A549 treated with DMSO at 1 μM for 4 hours (cell line): ENCODE results near the gene CEP104. TPM values are rescaled to one million over a fixed set of nuclear protein-coding genes. Genes with fewer than 3 reads are reported as not detected.

ENCODE experiments used
- total RNA-seq: library from RNA; stranded (reverse); fragments of 200-300 nt; extraction: Qiagen RNA extraction; gene quantifications from 5 replicates; pipeline ENCODE4 v1.2.3, GENCODE V29; 2022; ENCODE audit warnings: low read depth

Gene CEP104
- total RNA-seq = 11.8 to 21.4 TPM (median 18.3 TPM) in 5 replicates

DNA sequence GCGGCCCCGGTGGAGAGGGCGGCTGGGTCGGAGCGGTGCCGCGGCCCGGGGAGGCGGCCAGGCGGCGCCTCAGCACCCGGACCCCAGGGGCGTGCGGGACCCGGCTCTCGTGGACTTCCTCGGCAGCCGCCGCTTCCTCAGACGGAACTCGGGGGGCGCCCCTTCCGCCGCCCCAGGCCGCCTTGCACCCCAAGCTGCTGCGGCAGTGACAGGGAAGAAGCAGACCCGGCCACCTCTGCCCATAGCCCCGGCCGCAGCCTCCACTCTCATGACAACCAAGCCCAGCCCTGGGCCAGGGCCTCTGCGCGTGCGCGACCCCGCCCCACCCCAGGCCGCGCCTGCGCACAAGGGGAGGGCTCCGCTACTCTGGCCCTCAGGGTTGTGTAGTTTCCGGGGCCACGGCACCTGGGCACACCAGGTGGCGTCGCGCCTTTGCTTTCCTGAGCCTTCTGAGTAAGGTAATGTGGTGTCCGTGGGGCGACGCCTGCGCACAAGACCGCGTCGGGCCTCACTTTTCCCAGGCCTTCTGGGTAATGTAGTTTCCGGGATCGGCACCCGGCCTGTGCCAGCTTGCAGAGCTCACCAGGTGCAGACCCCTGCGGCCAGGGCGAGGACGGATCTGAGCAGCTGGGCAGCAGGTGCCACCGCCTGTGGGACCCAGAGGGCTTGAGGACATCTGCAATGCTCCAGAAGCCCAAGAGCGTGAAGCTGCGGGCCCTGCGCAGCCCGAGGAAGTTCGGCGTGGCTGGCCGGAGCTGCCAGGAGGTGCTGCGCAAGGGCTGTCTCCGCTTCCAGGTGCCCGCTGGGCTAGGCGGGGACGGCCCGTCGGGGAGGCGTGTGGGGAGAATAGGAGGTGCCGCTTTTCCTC, at the start of gene CEP104, which contains the start of gene DFFB:
TSS of gene CEP104 (minus strand) at position 289 of the 868 bp plus-strand sequence. CDS start 4,804 bp downstream, outside the sequence.
TSS of gene DFFB (plus strand) at position 554 of the 868 bp plus-strand sequence. CDS start at position 682, 128 bp downstream.

DNA sequence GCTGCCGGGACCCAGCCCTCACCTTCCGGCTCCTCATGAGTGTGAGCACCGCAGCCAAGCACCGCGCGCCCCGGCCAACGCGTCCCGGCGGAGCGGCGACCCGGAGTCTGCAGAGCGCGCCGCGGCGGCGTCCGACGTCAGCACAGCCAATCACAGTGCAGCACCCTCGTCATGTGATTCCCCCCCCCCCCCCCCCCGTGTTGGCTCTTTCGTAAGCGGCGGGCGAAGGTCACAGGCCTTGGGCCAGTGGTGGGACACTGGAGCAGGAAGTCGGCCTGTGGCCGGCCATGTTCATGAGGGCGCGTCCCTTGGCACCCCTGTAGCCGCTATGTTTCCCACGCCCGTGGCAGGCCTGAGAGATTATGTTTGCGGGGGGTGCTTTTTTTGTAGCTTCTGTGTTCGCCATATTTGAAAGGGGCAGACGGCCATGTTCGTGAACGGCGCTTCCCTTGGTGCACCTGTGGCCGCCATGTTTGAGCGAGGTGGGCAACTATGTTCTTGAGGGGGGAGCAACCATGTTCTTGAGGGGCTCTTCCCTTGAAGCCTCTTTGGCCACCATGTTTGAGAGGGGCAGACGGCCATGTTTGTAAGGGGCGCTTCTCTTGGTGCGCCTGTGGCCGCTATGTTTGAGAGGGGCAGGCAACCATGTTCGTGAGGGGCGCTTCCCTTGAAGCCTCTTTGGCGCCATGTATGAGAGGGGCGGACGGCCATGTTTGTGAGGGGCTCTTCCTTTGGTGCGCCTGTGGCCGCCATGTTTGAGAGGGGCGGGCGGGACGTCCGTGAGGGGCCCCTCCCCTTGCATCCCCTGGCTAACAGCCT, 43.3 kb upstream of the CEP104 start, which contains the start of gene C1orf174:
TSS of gene C1orf174 (minus strand) at position 123 of the 819 bp plus-strand sequence. CDS start at position 37, 86 bp downstream.

DNA sequence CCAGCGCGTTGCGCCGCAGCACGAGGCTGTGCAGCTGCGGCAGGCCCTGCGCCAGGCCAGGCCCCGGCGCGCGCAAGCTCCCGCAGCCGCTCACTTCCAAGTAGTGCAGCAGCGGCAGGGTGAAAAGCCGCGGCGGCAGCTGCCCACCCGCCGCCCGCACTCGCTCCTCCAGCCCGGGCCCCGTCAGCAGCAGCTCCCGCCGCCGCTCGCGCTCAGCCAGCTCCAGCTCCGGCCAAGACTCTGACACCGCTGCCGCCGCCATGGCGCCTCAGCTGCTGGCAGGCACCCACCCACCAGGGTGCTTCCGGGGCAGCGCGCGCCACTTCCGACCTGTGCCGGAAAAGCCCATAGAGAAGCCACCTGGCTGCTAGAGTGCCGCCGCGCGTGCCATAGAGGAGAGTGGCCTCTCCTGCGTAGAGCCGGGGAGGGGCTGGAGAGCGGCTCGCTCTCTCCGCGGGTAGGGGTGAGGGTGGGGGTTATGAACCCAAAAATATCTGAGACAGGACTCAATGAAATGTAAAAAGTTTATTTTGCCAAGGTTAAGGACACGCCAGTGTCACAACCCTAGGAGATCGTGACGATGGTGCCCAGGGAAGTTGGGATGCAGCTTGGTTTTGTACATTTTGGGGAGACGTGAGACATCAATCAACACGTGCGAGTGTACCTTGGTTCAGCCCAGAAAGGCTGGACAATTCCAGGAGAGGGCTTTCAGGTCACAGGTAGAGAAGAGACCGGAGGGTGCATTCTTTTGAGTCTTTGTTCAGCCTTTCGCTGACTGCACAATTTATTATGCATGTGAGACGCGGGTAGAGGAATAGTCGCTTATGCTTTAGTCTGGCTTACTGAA, 60.6 kb downstream of the CEP104 start, which contains the start of gene LRRC47:
TSS of gene LRRC47 (minus strand) at position 284 of the 847 bp plus-strand sequence. CDS start at position 262, 22 bp downstream.

DNA sequence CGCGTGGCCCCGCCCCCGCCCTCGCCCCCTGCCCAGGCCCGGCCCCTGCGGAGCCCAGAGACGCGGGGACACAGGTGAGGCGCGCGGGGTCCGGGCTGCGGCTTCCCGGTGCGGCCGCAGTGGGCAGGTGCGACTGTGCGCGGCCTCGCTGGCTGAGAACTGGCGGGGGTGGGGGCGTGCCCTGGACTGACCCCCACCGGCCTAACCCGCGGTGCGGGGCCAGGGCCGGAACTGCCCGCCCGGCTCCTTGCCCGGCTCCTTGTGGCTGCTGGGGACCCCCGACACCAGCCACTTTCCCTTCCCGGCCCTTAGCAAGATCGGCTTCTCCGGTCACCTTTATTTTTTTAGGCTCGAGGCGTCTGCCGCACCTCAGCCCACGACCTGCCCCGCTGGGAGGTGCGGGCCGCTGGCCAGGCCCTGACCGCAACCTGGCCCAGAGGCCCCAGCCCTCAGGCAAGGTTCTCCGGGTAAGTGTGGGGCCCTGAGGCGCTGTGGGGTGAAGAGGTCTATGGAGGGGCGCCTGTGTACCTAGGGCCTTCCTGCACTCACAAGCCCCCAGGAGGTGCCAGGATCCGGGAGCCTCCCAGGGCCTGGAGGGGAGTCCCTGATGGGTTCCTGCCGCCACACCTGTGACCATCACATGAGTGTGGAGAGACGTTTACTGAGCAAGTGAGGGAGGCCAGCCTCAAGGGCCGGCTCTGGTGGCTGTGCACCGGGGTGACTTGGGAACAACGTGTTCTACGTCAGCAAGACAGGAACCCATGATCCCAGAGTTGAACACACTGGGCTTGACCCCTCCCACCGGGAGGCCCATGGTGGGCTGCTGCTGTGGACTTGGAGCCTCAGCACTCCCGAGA, 84.1 kb downstream of the CEP104 start, which contains the start of gene SMIM1:
TSS of gene SMIM1 (plus strand) at position 35 of the 857 bp plus-strand sequence. CDS start 2,625 bp downstream, outside the sequence.

Other genes with a start within 250 kb of the CEP104 start
- gene MEGF6, start 245.7 kb downstream of the CEP104 start, total RNA-seq = 10.3 to 14.1 TPM (median 13.1 TPM) in 5 replicates
- gene TPRG1L, start 232.2 kb downstream of the CEP104 start, total RNA-seq = 23.9 to 27.8 TPM (median 26.6 TPM) in 5 replicates
- 14.2 to 21.5 TPM (median 19.2 TPM) in 5 replicates for gene WRAP73, start 207.1 kb downstream of the CEP104 start, total RNA-seq
- gene TP73, start 204.7 kb downstream of the CEP104 start, total RNA-seq = 0.37 to 0.63 TPM (median 0.58 TPM) in 5 replicates
- gene CCDC27, start 104.8 kb downstream of the CEP104 start, total RNA-seq = not detected in 5 replicates
- 0.74 to 2.5 TPM (median 1.1 TPM) in 5 replicates for gene SMIM1, start 84.5 kb downstream of the CEP104 start, total RNA-seq
- 28.6 to 36.7 TPM (median 35.9 TPM) in 5 replicates for gene LRRC47, start 60.7 kb downstream of the CEP104 start, total RNA-seq
- 3.0 to 4.3 TPM (median 3.7 TPM) in 5 replicates for gene DFFB, start 265 bp upstream of the CEP104 start, total RNA-seq
- gene C1orf174, start 43.1 kb upstream of the CEP104 start, total RNA-seq = 20.1 to 26.9 TPM (median 26.3 TPM) in 5 replicates